ENCODE results near the gene BMAL1. TPM values are rescaled to one million over a fixed set of nuclear protein-coding genes. Genes with fewer than 3 reads are reported as not detected.

Gene BMAL1
- total RNA-seq, 1 experiment from 2014 or later = 8.3 TPM

- ATAC-seq (no peak), DNase-seq (ENCODE audit: low spot score) (no peak)
- TF ChIP-seq NR1H2 (CRISPR knock-in tag; IDR thresholded peaks at IDR 0.05) (no peak), FOXJ3 (CRISPR knock-in tag; IDR thresholded peaks at IDR 0.05; ENCODE audit: borderline replicate concordance) (no peak), MXD4 (CRISPR knock-in tag; IDR thresholded peaks at IDR 0.05; ENCODE audit: borderline replicate concordance) (no peak), KAT7 (CRISPR knock-in tag; IDR thresholded peaks at IDR 0.05; ENCODE audit: borderline replicate concordance) (no peak), IRF2 (CRISPR knock-in tag; IDR thresholded peaks at IDR 0.05; ENCODE audit: borderline replicate concordance, low read depth) (no peak), SOX15 (CRISPR knock-in tag; IDR thresholded peaks at IDR 0.05) (no peak), E2F5 (CRISPR knock-in tag; IDR thresholded peaks at IDR 0.05) (no peak), GABPB1 (CRISPR knock-in tag; IDR thresholded peaks at IDR 0.05) (no peak), ZBTB21 (CRISPR knock-in tag; IDR thresholded peaks at IDR 0.05; ENCODE audit: borderline replicate concordance) (no peak), ZNF232 (CRISPR knock-in tag; IDR thresholded peaks at IDR 0.05) (no peak), NFATC4 (CRISPR knock-in tag; IDR thresholded peaks at IDR 0.05) (no peak), TCF7 (CRISPR knock-in tag; IDR thresholded peaks at IDR 0.05; ENCODE audit: low read depth) (no peak), ERG (CRISPR knock-in tag; IDR thresholded peaks at IDR 0.05) (no peak), ZNF121 (CRISPR knock-in tag; IDR thresholded peaks at IDR 0.05) (no peak)
- ChIA-PET CTCF (interaction anchor here (0.6 to 2.9 kb wide), 4 partner anchors 18 to 114 kb away, joined by 3 to 20 read pairs (median 6); no protein-coding TSS in a partner anchor), POLR2A (no interaction called here)
- H3K36me3 Mint-ChIP-seq = no peaks in the 10 kb centered on the region
- no peak overlapping the region for H3K4me3 Mint-ChIP-seq
- H3K9me3 Mint-ChIP-seq = no peaks in the 10 kb centered on the region
- peaks cover 10% of the 10 kb centered on the region for H3K4me1 Mint-ChIP-seq
- no peak overlapping the region for H3K27ac Mint-ChIP-seq
- H3K27me3 Mint-ChIP-seq (ENCODE audit: low read depth) = no peaks in the 10 kb centered on the region
Measured at GRCh38 chr11:13352711-13353110, 75.1 kb downstream of the BMAL1 start.

DNA sequence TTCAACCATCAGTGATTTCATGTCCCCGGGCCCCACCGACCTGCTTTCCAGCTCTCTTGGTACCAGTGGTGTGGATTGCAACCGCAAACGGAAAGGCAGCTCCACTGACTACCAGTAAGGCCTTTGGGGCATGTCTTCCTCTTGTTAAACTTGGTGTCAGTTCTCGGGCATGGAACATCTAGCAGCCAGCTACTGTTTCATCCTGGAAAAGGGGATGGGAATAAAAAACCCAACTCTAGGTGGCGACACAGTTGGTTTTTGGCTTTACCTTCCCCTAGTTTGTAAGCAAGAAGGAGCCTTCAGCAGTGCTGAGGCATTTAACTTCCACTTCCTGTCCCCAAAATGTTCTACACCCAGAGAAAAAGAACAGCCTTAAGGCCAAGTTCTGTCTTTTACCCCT lies 76.7 kb downstream of the BMAL1 start:
- no peak for TF ChIP-seq NFE2L1 (CRISPR knock-in tag; IDR thresholded peaks at IDR 0.05)
- peak; percentile 27 for TF ChIP-seq CTCF (IDR thresholded peaks at IDR 0.05)
- Mint-ChIP-seq H3K9me3 (no peaks in the 10 kb centered on the region), H3K36me3 (no peaks in the 10 kb centered on the region), H3K27ac (no peak overlapping the region), H3K27me3 (ENCODE audit: low read depth) (no peaks in the 10 kb centered on the region), H3K4me3 (no peak overlapping the region), H3K4me1 (0 out of 2 replicates have a peak, but pooled peaks cover 3% of the 10 kb centered on the region)
- ATAC-seq = peak; percentile 78
- ChIA-PET CTCF (interaction anchor here (0.6 to 3.7 kb wide), 30 partner anchors 9 to 1414 kb away, joined by 3 to 30 read pairs (median 4); partner anchors contain the start of gene BTBD10), POLR2A (interaction anchor here (1.4 kb wide), 1 partner anchor 109 kb away, joined by 3 read pairs; the partner anchor contains the start of gene BTBD10)
- peak; percentile 40 for DNase-seq (ENCODE audit: low spot score)

DNA sequence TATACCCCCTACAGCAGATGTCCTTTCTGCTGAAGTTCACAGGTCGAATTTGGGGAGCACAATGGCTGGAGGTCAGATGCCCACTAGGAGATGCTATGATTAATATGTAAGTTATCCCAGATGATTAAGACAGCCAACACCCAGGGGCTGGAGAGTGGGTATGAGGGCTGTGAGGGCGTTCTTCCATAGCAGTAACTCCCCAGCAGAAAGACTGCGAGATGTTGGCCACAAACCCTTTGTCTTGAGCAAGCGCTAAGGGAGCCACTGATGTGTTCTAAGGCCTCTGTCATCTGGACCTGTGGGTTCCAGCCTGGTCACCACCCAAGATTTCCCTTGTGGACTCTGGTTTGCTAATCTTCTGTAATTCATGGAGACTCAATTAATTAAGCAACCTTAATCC lies 77.6 kb downstream of the BMAL1 start:
- no peaks in the 10 kb centered on the region for H3K27me3 Mint-ChIP-seq (ENCODE audit: low read depth)
- ChIA-PET CTCF (interaction anchor here (1.0 to 3.7 kb wide), 12 partner anchors 10 to 150 kb away, joined by 3 to 30 read pairs (median 10); partner anchors contain the start of gene BTBD10), POLR2A (no interaction called here)
- ATAC-seq (no peak), DNase-seq (ENCODE audit: low spot score) (no peak)
- H3K4me1 Mint-ChIP-seq = 0 out of 2 replicates have a peak, but pooled peaks cover 3% of the 10 kb centered on the region
- no peak overlapping the region for H3K4me3 Mint-ChIP-seq
- no peak overlapping the region for H3K27ac Mint-ChIP-seq
- no peaks in the 10 kb centered on the region for H3K36me3 Mint-ChIP-seq
- no peaks in the 10 kb centered on the region for H3K9me3 Mint-ChIP-seq
- no peak for TF ChIP-seq CBFB (CRISPR knock-in tag; IDR thresholded peaks at IDR 0.05; ENCODE audit: low read depth)
- TF ChIP-seq E2F5 (CRISPR knock-in tag; IDR thresholded peaks at IDR 0.05) = no peak
- TF ChIP-seq, protein P1, sequence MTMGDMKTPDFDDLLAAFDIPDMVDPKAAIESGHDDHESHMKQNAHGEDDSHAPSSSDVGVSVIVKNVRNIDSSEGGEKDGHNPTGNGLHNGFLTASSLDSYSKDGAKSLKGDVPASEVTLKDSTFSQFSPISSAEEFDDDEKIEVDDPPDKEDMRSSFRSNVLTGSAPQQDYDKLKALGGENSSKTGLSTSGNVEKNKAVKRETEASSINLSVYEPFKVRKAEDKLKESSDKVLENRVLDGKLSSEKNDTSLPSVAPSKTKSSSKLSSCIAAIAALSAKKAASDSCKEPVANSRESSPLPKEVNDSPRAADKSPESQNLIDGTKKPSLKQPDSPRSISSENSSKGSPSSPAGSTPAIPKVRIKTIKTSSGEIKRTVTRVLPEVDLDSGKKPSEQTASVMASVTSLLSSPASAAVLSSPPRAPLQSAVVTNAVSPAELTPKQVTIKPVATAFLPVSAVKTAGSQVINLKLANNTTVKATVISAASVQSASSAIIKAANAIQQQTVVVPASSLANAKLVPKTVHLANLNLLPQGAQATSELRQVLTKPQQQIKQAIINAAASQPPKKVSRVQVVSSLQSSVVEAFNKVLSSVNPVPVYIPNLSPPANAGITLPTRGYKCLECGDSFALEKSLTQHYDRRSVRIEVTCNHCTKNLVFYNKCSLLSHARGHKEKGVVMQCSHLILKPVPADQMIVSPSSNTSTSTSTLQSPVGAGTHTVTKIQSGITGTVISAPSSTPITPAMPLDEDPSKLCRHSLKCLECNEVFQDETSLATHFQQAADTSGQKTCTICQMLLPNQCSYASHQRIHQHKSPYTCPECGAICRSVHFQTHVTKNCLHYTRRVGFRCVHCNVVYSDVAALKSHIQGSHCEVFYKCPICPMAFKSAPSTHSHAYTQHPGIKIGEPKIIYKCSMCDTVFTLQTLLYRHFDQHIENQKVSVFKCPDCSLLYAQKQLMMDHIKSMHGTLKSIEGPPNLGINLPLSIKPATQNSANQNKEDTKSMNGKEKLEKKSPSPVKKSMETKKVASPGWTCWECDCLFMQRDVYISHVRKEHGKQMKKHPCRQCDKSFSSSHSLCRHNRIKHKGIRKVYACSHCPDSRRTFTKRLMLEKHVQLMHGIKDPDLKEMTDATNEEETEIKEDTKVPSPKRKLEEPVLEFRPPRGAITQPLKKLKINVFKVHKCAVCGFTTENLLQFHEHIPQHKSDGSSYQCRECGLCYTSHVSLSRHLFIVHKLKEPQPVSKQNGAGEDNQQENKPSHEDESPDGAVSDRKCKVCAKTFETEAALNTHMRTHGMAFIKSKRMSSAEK (CRISPR knock-in tag; IDR thresholded peaks at IDR 0.05; ENCODE audit: borderline replicate concordance) = no peak
- TF ChIP-seq ZNF219 (CRISPR knock-in tag; IDR thresholded peaks at IDR 0.05; ENCODE audit: borderline replicate concordance) = no peak
- no peak for TF ChIP-seq NFATC4 (CRISPR knock-in tag; IDR thresholded peaks at IDR 0.05)
- TF ChIP-seq OVOL2 (CRISPR knock-in tag; IDR thresholded peaks at IDR 0.05; ENCODE audit: borderline replicate concordance) = no peak
- TF ChIP-seq ZBTB21 (CRISPR knock-in tag; IDR thresholded peaks at IDR 0.05; ENCODE audit: borderline replicate concordance) = no peak
- no peak for TF ChIP-seq SMAD4 (CRISPR knock-in tag; IDR thresholded peaks at IDR 0.05)
- TF ChIP-seq ESRRA (CRISPR knock-in tag; IDR thresholded peaks at IDR 0.05; ENCODE audit: borderline replicate concordance) = no peak
- TF ChIP-seq CDX4 (CRISPR knock-in tag; IDR thresholded peaks at IDR 0.05; ENCODE audit: borderline replicate concordance) = no peak
- no peak for TF ChIP-seq SOX15 (CRISPR knock-in tag; IDR thresholded peaks at IDR 0.05)

All from WTC11 (cell line).